Thyroid gland (tissue), 4 donors: ENCODE results near the gene NOP9.

Experiments used
- CTCF ChIP-seq, 6 experiments: fragments of 200-600 bp in 3 of 6; fragments of 450-650 bp in 3 of 6; sonication (generic) in 3 of 6; IDR thresholded peaks; one replicate each; pipeline ENCODE4 v1.5.1; 2016 to 2019; ENCODE audit warnings: antibody characterized with exemption in 6 of 6, mild to moderate bottlenecking in 2 of 6, inconsistent platforms in 1 of 6, moderate library complexity in 1 of 6
- POLR2A ChIP-seq, 2 donors: fragments of 450-650 bp; IDR thresholded peaks; one replicate each; pipeline ENCODE4 v1.6.1; 2017; ENCODE audit warnings: antibody characterized with exemption in 2 of 2, mild to moderate bottlenecking in 2 of 2, moderate library complexity in 1 of 2

- TF ChIP-seq CTCF (IDR thresholded peaks at IDR 0.05) (no peak), POLR2A (IDR thresholded peaks at IDR 0.05) (no peak)
Observed at GRCh38 chr14:24348186-24348585, 48.5 kb downstream of the NOP9 start.
